ENCODE results near the gene THBS2. TPM values are rescaled to one million over a fixed set of nuclear protein-coding genes. Genes with fewer than 3 reads are reported as not detected.

Gene THBS2
- total and polyA plus RNA-seq, 3 donors from 2014 or later = 4.8 to 17.9 (median 7.6) TPM

DNA sequence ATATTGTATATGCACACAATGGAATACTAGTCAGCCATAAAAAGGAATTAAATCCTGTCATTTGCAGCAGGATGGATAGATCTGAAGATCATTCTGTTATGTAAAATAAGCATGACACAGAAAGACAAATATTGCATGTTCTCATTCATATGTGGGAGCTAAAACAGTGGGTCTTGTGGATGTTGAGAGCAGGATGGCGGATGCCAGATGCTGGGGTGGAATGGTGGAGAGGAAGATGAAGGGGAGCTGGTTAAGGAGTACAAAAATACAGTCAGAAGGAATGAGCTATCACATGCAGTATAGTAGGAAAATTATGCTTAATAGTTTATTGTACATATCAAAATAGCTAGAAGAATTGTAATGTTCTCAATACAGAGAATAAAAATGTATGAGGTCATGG is 41.8 kb downstream of the THBS2 start:
- intact Hi-C loops (cut with DNase I; ENCODE audit: low total_unique reads) = no loop called here

DNA sequence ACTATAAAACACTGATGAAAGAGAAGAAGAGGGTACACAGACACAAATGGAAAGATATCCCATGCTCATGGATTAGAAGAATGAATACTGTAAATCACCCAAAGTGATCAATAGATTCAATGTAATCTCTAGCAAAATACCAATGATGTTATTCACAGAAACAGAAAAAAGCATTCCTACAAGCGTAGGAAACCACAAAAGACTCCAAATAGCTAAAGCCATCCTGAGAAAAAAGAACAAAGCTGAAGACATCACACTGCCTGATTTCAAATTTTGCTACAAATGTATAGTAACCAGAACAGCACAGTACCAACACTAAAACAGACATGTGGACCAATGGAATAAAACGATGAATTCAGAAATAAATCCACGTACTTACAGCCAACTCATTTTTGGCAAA is 43.0 kb downstream of the THBS2 start:
- no peaks in the 10 kb centered on the region for H3K27me3 ChIP-seq
- H3K27ac ChIP-seq = no peak overlapping the region
- H3K4me1 ChIP-seq = peaks cover 8% of the 10 kb centered on the region
- no peak overlapping the region for H3K4me3 ChIP-seq
- H3K9me3 ChIP-seq = no peaks in the 10 kb centered on the region
- TF ChIP-seq, protein P1, sequence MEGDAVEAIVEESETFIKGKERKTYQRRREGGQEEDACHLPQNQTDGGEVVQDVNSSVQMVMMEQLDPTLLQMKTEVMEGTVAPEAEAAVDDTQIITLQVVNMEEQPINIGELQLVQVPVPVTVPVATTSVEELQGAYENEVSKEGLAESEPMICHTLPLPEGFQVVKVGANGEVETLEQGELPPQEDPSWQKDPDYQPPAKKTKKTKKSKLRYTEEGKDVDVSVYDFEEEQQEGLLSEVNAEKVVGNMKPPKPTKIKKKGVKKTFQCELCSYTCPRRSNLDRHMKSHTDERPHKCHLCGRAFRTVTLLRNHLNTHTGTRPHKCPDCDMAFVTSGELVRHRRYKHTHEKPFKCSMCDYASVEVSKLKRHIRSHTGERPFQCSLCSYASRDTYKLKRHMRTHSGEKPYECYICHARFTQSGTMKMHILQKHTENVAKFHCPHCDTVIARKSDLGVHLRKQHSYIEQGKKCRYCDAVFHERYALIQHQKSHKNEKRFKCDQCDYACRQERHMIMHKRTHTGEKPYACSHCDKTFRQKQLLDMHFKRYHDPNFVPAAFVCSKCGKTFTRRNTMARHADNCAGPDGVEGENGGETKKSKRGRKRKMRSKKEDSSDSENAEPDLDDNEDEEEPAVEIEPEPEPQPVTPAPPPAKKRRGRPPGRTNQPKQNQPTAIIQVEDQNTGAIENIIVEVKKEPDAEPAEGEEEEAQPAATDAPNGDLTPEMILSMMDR (IDR thresholded peaks at IDR 0.05) = no peak
- no peak for TF ChIP-seq POLR2A (IDR thresholded peaks at IDR 0.05)
- no peaks in the 10 kb centered on the region for H3K36me3 ChIP-seq (ENCODE audit: low read depth, missing control alignments)
- no peak for DNase-seq
- intact Hi-C loops (cut with DNase I; ENCODE audit: low total_unique reads) = no loop called here
- WGBS, 2 donors = 91 to 95% methylated on average over 3 of the region's 3 CpGs

More for the DNA sequence above, 41.8 kb downstream of the THBS2 start:
- Histone ChIP-seq H3K9me3 (no peaks in the 10 kb centered on the region), H3K4me3 (no peak overlapping the region), H3K27me3 (no peaks in the 10 kb centered on the region), H3K27ac (no peak overlapping the region), H3K4me1 (peaks cover 8% of the 10 kb centered on the region), H3K36me3 (ENCODE audit: low read depth, missing control alignments) (no peaks in the 10 kb centered on the region)
- TF ChIP-seq, protein P1 (IDR thresholded peaks at IDR 0.05) = no peak
- no peak for TF ChIP-seq POLR2A (IDR thresholded peaks at IDR 0.05)
- 84 to 90% methylated on average over 1 of the region's 1 CpG for WGBS, 2 donors
- DNase-seq = no peak

DNA sequence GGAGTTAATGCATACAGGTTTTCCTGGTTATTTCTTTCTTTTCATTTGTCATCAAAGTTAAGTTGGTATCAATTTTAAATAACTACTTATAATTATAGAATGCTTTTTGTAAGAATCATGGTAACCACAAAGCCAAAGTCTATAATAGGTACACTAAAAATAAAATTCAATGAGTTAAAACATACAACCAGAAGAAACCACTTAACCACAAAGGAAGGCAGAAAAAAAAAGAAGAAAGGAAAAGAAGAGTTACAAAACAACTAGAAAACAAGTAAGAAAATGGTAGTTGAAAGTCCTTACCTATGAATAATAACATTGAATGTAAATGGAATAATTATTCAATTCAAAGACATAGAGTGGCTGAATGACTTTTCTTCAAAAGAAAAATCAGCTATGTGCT is 45.6 kb downstream of the THBS2 start:
- TF ChIP-seq POLR2A (IDR thresholded peaks at IDR 0.05) = no peak
- TF ChIP-seq, protein P1 (IDR thresholded peaks at IDR 0.05) = no peak
- Histone ChIP-seq H3K27me3 (no peaks in the 10 kb centered on the region), H3K4me1 (no peaks in the 10 kb centered on the region), H3K36me3 (ENCODE audit: low read depth, missing control alignments) (no peaks in the 10 kb centered on the region), H3K27ac (no peak overlapping the region), H3K4me3 (no peak overlapping the region), H3K9me3 (no peaks in the 10 kb centered on the region)
- DNase-seq = no peak
- intact Hi-C loops (cut with DNase I; ENCODE audit: low total_unique reads) = no loop called here

DNA sequence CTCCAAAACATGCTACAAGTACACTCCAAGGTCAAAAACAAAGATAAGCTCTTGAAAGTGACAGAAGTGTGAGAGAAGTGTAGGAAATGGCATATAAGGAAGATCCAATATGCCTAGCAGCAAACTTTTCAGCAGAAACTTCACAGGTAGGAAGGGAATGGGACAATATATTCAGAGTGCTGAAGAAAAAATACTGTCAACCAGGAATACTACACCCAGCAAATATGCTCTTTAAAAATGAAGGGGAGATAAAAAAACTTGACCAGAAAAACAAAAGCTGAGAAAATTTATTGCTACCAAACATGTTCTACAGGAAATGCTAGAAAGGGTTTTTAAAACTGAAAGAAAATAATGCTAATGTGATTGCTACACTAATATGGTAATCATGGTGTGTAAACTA is 46.2 kb downstream of the THBS2 start:
- H3K9me3 ChIP-seq = no peaks in the 10 kb centered on the region
- TF ChIP-seq POLR2A (IDR thresholded peaks at IDR 0.05) = no peak
- TF ChIP-seq, protein P1 (IDR thresholded peaks at IDR 0.05) = no peak
- H3K4me1 ChIP-seq = no peaks in the 10 kb centered on the region
- H3K27ac ChIP-seq = no peak overlapping the region
- no peaks in the 10 kb centered on the region for H3K27me3 ChIP-seq
- intact Hi-C loops (cut with DNase I; ENCODE audit: low total_unique reads) = no loop called here
- no peak for DNase-seq
- no peak overlapping the region for H3K4me3 ChIP-seq
- H3K36me3 ChIP-seq (ENCODE audit: low read depth, missing control alignments) = no peaks in the 10 kb centered on the region
